GM18907 (cell line): ENCODE measurements around the gene IL1RAPL2.
"Not testable (repeated sequence)": the region's sequence is repeated elsewhere in the genome, so short reads cannot be mapped to it uniquely, and the experiment has no call there.

Experiments
- ATAC-seq: cut with Tn5 transposase; IDR thresholded peaks from one replicate; pipeline ENCODE4 v1.9.1; 2021; ENCODE audit warnings: mild to moderate bottlenecking, moderate library complexity; ENCODE audit not compliant: unreplicated experiment

The IL1RAPL2 gene

DNA sequence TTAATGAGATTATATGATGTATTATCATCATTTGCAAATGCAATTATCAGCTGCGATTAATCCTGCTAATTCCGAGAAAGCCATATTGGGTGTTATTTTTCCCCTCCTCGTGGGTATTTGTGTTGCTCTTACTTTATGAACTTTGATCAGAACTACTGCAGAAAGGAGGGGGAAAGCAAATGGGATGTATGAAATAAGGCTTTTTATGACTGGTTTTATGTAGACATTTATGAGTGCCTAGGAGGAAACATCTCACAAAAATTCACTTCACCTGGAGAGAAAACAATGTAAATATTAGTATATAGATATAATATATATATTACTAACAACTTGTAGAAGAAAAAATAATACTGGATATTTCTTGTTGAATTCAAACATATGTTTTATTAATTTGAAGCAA lies 440.1 kb downstream of the IL1RAPL2 start:
- ATAC-seq = no peak

DNA sequence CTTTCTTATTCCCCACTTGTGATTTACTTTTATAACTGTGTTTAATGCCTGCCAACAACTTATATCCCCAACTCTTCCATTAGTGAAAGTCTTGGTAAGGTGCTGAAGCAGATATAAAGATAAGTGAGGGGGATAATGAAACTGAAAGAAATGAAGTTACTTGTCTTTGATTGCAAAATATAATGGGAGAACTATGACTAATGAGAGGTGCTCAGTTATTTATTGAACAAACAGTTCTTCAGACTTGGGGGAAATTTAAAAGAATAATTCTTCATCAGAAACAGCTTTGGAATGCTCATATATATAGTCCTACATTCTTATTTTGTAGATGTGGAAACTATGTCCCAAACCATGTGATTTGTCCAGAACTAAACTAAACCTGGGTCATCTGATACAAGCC lies 441.0 kb downstream of the IL1RAPL2 start:
- ATAC-seq = no peak

DNA sequence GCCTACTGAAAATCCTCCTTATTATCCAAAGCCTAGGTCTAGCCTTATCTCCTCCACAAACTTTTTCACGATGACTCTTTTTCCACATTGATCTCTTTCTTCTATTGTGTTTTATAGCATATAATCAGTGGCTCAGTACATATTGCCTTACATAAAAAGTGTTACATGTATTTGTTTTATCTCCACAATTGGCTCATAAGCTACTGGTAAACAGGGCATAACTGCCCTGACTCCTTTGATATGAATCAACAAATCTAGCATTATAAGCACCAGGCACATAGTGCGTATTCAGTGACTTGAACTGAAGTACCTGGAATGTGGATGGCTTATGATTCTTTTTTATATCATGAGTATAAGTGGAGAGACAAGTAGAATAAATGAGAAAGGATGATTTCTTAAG lies 447.7 kb downstream of the IL1RAPL2 start:
- no peak for ATAC-seq

DNA sequence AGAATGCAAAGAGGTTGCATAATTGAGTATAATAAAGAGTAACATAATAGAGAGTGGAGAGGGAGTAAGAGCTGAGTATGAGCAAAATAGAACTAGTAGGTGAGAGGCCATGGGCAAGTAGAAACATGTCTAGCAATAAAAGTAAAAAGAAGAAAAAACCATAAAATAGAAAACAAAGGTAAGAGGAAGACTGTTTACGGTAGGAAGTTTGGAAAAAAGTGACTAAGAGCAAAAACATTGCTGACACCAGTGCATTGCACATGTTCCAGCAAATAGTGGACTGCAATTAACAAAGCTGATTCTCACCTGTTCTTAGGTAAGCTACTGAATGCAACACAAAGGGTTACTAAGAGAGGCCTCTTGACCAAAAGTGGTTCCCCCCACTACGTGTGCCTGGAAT lies 451.6 kb downstream of the IL1RAPL2 start:
- ATAC-seq = no peak

DNA sequence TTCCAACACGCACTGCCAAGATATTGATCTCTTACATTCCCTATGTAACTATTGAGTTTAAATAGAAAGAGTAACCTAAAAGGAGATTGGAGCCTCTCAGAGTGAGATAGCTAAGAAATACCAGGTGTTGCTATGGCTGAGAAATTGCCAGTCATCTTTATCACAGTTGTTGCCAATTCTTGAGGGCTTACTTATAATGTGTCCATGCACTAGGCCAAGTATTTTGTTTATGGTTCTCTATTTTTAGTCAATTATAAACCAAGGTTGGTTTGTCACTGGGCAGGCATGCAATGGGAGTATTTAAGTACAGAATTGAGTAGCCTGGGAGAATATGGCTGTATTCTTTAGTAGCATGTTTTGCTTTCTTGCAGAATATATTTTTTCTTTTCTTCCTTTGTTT lies 452.9 kb downstream of the IL1RAPL2 start:
- no peak for ATAC-seq

DNA sequence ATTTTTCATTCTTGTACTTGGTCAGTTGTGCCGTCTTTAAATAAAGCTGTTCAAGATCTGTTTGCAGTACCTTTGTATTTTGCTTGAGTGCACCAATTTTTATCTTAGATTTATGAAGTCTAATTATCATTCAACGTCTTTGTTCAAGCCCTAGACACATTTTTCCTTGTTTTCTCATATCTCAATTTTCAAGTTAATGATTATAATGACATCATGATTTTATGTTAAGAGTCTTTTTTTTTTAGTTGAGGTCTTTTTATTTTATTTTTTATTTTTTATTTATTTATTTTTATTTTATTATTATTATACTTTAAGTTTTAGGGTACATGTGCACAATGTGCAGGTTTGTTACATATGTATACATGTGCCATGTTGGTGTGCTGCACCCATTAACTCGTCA lies 463.0 kb downstream of the IL1RAPL2 start:
- ATAC-seq = not testable (repeated sequence)

DNA sequence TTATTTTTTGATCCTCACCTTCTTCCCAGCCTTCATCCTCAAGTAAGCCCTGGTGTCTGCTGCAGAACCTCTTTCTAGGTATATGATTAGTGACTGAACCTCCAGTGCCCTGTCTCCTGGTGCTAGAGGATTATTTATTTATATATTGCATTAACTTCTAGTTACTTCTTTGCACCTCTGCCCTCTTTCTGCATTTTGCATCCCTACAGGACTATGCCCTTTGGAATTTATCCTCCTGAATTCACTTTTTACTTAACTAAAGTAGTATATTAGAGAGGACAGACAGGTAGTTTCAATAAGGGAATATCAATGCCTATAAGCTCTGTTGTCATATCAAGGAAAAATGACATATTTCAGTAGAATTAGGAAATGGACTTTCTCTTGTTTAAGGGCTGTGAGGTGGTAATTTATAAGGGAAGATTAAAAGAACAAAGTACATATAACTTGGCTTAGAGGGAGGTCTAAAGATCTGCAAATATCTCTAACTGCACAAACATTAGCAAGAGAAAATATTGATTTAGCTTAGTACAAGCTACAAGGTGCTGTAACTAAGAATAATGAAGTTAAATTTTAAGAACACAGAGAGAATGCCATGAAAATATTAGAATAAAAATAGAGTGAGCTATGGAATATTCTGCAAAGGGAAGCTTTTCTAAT lies 472.8 kb downstream of the IL1RAPL2 start:
- ATAC-seq = no peak

DNA sequence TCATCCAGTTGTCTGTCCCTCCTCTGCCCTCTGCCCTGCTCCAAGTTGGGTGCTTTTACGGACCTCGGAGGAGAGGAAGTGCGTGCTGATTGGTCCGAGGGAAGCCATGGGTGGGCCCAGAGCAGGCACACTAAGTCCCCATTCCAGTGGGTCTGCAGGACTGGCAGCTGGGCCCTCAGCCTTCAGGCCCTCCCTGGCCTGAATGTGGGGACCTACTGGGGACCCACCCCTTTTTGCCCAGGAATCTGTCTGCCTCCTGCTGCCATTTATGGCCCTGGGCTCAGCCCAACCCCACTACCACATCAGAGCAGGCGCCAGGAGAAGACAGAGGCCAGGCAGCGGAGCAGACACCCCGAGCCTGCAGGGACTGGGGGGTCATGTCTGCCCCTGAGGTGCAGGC lies 484.9 kb downstream of the IL1RAPL2 start:
- ATAC-seq = no peak

DNA sequence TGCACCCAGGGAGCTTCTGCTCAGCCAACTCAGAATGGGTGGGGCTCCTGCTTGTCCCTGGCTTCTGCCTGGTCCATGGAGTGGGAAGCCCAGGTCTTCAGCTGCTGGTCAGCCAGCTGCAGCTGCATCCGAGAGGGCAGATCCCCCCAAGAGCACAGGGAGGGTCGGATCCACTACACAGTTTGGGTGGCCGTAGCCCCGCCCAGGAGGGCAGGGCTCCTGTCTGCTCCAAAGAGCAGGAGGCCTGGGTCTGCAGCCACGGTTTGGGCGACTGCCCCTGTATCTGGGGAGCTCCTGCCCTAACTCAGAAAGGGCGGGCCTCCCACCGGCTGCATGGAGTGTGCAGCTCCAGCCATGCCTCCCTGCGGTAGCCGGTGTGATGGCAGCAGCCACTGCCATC lies 485.4 kb downstream of the IL1RAPL2 start:
- no peak for ATAC-seq

DNA sequence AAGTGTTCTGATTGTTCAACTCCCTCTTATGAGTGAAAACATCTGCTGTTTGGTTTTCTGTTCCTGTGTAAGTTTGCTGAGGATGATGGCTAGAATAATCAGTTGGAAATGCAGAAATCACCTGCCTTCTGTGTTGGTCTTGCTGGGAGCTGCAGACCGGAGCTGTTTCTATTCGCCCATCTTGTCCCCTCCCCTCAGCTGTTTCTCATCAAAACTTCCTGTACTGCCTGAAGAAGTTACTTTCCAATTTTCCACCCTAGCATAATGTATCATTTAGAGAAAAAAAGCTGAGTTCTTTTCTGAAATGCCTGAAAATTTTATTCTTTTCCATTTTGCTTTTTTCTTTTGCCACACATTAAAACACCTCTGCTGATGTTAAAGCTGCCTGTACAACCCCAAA lies 486.9 kb downstream of the IL1RAPL2 start:
- no peak for ATAC-seq

DNA sequence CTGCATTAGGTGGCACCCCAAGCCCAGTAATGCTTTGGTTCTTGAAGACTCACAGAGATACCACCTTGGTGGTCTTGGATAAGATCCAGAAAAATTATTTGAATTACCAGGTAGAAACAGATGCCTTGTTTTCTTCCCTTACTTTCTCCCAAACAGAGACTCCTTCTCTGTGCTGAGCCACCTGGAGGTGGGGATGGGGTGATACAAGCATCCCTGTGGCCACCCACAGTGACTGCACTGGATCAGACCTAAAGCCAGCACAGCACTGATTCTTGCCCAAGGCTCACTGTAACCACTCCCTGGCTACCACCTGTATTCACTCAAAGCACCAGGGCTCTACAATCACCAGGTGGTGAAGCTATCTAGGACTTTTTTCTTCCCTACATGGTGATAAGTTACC lies 497.7 kb downstream of the IL1RAPL2 start:
- ATAC-seq = no peak

DNA sequence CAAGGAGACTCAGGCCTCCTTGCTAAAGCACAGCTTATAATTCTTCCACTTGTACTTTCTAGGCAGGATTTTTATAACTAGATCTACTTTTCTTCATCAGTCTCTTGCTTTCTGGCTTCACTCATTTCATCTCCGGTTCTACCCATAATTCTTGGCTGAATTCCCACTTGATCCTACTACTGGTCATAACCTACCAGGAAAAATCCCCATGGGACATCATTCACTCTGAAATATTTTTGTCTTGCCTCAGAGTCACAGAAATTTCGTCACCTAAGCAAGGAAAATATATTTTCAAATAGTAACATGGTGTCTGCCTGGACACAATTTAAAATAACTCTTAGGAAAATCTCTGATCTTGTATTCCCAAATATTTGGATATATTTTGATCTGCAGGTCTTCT lies 532.2 kb downstream of the IL1RAPL2 start:
- no peak for ATAC-seq

DNA sequence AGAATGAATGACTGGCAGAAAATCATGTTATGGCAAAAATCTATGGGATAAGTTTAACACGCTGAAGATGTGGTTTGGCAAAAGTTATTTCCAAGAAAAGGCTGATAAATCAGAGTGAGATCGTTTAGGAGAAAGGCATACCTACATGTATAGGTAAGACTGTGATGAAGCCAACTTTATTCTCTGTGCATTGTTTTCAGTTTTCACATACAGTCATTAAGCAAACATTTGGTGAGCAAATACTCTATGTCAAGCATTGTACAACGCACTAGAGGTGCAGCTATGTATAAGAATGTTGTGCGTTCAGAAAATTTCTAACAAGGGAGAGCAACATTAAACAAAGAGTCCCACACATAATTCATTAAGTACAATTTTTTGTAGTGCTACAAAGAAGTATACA lies 532.8 kb downstream of the IL1RAPL2 start:
- no peak for ATAC-seq

DNA sequence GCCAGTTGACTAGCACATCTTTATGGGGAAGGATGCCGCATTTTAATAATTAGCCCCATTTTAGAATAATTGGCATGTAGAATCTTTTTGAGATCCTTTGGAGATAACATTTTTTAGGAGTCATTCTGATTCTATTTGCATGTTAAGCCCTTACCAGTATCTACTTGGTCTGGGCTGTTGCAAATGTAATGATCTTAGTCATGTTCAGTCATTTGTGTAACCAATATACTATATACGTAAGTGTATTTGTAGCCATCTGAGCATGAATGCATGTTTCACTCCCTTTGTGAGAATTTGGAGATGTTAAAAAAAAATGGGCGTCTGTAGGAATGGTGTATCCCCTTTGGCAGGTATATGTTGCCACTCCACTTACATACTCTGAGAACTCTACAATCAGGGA lies 535.4 kb downstream of the IL1RAPL2 start:
- ATAC-seq = no peak

DNA sequence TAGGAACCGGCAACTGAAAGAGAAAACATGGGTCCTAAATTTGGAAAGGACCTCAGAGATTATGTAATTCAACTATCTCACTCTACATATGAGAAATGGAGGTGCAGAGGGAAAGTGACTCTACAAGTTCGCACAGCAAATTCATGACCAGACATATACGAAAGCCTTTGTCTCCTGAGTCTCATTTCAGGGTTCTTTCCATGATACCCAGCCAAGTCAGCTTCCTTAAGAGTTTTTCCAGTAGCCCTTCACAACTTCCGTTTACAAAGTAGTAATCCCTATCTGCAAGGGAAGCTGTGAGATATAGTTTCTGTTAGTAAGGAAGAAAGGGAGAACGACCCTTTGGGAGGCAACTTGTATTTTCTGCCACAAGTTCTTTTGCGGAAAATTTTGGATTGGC lies 543.9 kb downstream of the IL1RAPL2 start:
- ATAC-seq = no peak

DNA sequence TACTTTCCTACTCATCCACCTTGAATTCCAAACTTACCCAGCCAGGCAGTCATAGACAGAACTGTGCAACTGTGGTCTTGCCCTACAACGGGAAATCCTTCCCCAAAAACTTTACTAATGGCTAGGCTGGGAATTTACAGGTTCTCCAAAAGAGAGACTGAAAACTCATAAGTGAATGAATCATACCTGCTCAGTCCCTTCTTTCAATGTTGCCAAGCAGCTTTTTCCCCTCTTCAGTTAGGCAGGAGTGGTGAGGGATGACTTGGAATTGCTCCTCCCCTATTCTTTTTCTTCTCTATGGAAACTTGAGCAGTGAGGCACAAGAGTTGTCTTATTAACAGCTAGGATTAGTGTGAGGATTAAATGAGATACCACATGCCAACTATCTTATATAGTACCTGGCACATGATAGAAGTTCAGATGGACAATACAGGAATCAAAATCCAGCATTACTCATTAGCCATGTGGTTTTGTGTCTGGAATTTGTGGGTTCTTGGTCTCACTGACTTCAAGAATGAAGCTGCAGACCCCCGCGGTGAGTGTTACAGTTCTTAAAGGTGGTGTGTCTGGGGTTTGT lies 548.6 kb downstream of the IL1RAPL2 start:
- no peak for ATAC-seq

DNA sequence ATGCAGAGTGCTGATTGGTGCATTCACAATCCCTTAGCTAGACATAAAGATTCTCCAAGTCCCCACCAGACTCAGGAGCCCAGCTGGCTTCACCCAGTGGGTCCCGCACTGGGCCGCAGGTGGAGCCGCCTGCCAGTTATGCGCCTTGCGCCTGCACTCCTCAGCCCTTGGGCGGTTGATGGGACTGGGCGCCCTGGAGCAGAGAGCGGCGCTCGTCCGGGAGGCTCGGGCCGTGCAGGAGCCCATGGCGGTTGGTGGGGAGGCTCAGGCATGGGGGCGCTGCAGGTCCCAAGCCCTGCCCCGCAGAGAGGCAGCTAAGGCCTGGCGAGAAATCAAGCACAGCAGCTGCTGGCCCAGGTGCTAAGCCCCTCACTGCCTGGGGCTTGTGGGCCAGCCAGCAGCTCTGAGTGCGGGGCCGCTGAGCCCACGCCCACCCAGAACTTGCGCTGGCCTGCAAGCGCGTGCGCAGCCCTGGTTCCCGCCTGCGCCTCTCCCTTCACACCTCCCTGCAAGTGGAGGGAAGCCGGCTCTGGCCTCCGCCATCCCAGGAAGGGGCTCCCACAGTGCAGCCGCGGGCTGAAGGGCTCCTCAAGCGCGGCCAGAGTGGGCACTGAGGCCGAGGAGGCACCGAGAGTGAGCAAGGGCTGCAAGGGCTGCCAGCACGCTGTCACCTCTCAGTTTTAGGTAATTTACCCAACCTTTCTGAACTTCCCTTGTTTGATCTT lies 549.8 kb downstream of the IL1RAPL2 start:
- ATAC-seq = not testable (repeated sequence)

DNA sequence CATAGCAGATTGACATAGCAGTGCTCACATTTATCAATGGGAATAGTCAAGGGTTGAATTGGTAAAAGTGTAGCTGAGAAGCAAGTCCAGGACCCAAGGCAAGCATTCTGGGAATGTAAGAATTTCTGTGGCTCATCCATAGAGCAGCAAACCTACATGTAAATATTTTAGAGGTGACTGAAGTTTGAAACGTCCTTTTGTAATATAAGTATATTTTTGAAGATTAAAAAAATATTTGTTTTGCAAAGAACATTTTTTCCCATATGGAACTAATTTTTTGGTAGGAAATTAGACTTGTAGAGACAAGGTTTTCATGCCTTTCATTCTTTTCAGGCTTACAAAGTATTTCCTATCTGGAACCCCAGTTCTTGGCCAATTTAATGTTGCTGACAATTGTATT lies 550.5 kb downstream of the IL1RAPL2 start:
- ATAC-seq = no peak

DNA sequence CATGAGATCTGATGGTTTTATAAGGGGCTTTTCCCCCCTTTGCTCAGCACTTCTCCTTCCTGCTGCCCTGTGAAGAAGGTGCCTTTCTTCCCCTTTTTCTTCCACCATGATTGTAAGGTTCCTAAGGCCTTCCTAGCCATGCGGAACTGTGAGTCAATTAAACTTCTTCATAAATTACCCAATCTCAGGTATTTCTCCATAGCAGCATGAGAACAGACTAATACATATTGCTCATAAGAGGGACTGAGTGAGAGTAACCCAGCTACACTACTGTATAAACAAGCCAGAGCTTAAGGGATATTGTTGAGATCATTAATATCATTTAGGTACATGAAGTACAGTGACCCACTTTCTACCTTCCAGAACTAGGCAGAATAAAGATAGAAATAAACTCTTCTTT lies 551.6 kb downstream of the IL1RAPL2 start:
- no peak for ATAC-seq

DNA sequence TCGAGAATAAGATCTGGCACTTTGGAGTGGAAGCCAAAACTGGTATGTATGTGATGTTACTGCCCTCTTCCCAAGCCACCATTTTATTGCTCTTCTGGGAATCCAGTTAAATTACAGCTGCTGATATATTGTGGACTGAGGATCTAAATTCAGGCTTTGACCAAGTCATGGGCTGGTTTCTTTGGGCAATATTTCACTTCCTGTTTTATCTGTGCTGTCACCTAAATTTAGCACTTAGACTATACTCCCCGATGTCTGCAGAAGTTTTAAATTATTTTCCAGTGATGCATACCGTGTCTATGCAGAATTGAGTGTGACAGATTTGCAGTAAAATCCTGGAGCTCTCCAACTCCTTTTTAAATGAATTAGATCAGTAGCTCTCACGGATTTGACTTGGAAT lies 554.5 kb downstream of the IL1RAPL2 start:
- no peak for ATAC-seq

DNA sequence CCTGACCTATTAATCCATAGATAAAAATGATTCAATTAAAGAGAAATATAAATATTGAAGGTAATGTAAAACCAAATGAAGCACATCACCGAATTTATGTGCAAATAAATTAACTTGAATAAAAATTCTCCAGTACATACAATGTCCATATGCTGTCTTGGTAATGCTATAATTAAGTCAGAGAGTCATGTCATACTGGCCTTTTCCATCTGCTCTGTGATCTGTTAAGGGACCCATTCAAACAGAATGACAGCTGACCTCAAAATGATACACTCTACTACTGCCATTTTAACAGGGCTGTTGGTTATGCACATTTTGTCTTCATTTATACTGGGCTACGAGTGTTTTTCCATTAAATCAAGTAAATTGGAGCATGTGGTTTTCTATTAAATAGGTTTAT lies 555.2 kb downstream of the IL1RAPL2 start:
- no peak for ATAC-seq

DNA sequence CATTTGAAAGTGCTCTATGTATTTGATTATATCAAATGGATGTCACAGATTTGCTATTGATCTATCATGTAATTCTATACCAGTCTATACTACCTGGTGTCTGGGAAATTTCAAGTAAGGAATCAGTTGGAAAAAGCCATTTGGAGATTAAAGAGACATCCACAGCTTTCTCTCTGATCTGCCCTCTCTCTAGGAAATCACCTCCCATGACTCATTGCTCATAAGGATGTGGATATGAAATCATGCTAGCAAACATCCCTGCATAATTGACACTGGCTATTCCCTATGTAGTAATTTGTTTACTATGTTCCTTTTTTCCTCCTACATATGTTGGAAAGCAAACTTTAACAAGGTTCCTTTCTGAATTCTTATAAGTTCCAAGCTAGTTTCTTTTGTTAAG lies 560.2 kb downstream of the IL1RAPL2 start:
- no peak for ATAC-seq
